Spleen (tissue), 7 donors: ENCODE results near the gene GRM5.

Experiments
- CTCF ChIP-seq, 11 experiments: fragments of 200-600 bp in 7 of 11; fragments of 450-650 bp in 4 of 11; sonication (generic) in 4 of 11; IDR thresholded peaks in 8 of 11; conservative IDR thresholded peaks in 3 of 11; 1 replicate in 7 of 11; 2 replicates in 4 of 11; pipeline versions ENCODE4 v1.4.0 to v1.8.0; 2016 to 2021; ENCODE audit warnings: antibody characterized with exemption in 11 of 11, inconsistent platforms in 4 of 11, mild to moderate bottlenecking in 1 of 11
- POLR2A ChIP-seq, 3 donors: fragments of 450-650 bp; IDR thresholded peaks; one replicate each; pipeline ENCODE4 v1.5.1; 2017; ENCODE audit warnings: antibody characterized with exemption in 3 of 3, mild to moderate bottlenecking in 1 of 3
- POLR2AphosphoS5 ChIP-seq, 3 donors: sonication (generic); formaldehyde crosslinking; IDR thresholded peaks; one replicate each; pipeline ENCODE4 v1.5.1; 2017; ENCODE audit warnings: antibody characterized with exemption in 3 of 3
- donor health status: DM: no; HTN: no; CAD: no; lungs with moderate emphysema.
- donor health status: DM: no; HTN: no; CAD: no.
- donor health status: DM: no; HTN: no; CAD: no.

GRCh38 chr11:88487646-88488045 lies 578.1 kb downstream of the GRM5 start:
- no peak for TF ChIP-seq POLR2AphosphoS5 (IDR thresholded peaks at IDR 0.05)
- no peak for TF ChIP-seq POLR2A (IDR thresholded peaks at IDR 0.05)
- TF ChIP-seq CTCF (IDR thresholded peaks at IDR 0.05 in 8 of 11, conservative IDR thresholded peaks at IDR 0.05 in 3 of 11) = no peak
